Measurements from ENCODE around the gene NTN3. TPM values are rescaled to one million over a fixed set of nuclear protein-coding genes. Genes with fewer than 3 reads are reported as not detected.
A peak's percentile ranks its signal among the peaks of the same experiment; 100 is the strongest.

The NTN3 gene
- total RNA-seq, 1 donor from 2014 or later: not detected

DNA sequence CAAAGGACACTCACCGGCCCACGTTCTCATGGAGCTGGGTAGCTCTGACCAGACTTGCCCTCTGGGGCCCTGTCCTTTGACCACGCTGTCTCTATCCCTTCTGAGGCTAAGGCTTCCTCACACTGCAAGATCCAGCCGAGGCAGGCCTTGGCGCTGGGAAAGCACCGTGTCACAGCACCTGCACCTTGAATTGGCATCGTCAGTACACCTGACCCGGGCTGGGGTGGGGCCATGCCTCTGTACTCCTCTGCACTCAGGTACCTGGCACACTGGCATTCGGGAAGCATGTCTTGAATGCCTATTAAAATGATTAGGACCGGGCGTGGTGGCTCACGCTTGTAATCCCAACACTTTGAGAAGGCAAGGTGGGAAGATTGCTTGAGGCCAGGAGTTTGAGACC is 9.9 kb downstream of the NTN3 start:
- Histone ChIP-seq H3K4me3 (no peak overlapping the region), H3K27ac (peak overlapping the region; percentile 72), H3K9me3 (no peaks in the 10 kb centered on the region), H3K36me3 (no peaks in the 10 kb centered on the region), H3K4me1 (peaks cover 54% of the 10 kb centered on the region), H3K27me3 (no peaks in the 10 kb centered on the region)
- DNase-seq: peak; percentile 87
- intact Hi-C loops (cut with DNase I): no loop called here
- TF ChIP-seq, protein P1, sequence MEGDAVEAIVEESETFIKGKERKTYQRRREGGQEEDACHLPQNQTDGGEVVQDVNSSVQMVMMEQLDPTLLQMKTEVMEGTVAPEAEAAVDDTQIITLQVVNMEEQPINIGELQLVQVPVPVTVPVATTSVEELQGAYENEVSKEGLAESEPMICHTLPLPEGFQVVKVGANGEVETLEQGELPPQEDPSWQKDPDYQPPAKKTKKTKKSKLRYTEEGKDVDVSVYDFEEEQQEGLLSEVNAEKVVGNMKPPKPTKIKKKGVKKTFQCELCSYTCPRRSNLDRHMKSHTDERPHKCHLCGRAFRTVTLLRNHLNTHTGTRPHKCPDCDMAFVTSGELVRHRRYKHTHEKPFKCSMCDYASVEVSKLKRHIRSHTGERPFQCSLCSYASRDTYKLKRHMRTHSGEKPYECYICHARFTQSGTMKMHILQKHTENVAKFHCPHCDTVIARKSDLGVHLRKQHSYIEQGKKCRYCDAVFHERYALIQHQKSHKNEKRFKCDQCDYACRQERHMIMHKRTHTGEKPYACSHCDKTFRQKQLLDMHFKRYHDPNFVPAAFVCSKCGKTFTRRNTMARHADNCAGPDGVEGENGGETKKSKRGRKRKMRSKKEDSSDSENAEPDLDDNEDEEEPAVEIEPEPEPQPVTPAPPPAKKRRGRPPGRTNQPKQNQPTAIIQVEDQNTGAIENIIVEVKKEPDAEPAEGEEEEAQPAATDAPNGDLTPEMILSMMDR (IDR thresholded peaks at IDR 0.05): no peak
- ATAC-seq: peak; percentile 83

DNA sequence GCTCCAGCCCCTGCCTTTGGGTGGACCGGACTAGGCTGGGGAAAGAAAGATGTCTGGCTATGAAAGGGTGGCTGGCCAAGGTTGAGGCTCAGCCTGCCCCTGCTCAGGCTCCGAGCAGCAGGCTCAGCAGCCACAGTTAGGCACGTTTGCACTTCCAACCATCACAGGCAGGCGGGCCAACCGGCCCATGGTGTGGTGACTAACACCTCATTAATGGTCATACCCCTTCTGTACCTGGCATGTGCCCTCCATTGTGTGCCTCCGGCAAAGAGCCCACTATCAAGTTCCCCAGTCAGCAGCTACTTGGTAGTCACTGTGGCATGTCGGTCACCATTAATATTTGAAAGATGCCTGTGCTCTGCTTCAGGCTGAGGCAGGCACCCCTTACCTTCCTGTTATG is 10.6 kb downstream of the NTN3 start:
- no peak for DNase-seq
- TF ChIP-seq, protein P1 (IDR thresholded peaks at IDR 0.05): no peak
- H3K4me1 ChIP-seq: peaks cover 57% of the 10 kb centered on the region
- H3K27me3 ChIP-seq: no peaks in the 10 kb centered on the region
- H3K4me3 ChIP-seq: no peak overlapping the region
- H3K36me3 ChIP-seq: no peaks in the 10 kb centered on the region
- intact Hi-C loops (cut with DNase I): no loop called here
- no peak for ATAC-seq
- H3K27ac ChIP-seq: peak overlapping the region; percentile 36
- no peaks in the 10 kb centered on the region for H3K9me3 ChIP-seq

DNA sequence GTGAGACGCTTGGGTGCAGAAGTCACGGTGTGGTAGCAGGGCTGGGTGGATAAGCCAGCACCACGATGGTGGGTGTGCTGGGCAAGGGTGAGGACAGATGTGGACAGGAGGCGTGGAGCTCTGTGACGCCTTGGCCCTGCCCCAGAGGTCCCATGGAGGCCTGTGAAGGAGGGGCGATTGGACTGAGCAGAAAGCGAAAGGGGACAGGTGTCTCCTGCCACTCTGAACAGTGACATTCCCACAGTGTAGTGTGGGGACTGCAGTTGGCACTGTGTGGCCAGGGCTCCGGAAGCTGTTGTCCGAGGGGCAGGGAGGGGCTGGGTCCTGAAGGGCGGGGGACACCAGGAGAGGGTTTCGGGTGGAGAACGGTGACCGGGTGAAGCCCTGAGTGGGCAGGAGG is 11.2 kb downstream of the NTN3 start:
- TF ChIP-seq, protein P1 (IDR thresholded peaks at IDR 0.05): no peak
- intact Hi-C loops (cut with DNase I): no loop called here
- Histone ChIP-seq H3K4me1 (peaks cover 56% of the 10 kb centered on the region), H3K27me3 (no peaks in the 10 kb centered on the region), H3K27ac (no peak overlapping the region), H3K36me3 (no peaks in the 10 kb centered on the region), H3K4me3 (no peak overlapping the region), H3K9me3 (no peaks in the 10 kb centered on the region)
- no peak for DNase-seq
- ATAC-seq: no peak

DNA sequence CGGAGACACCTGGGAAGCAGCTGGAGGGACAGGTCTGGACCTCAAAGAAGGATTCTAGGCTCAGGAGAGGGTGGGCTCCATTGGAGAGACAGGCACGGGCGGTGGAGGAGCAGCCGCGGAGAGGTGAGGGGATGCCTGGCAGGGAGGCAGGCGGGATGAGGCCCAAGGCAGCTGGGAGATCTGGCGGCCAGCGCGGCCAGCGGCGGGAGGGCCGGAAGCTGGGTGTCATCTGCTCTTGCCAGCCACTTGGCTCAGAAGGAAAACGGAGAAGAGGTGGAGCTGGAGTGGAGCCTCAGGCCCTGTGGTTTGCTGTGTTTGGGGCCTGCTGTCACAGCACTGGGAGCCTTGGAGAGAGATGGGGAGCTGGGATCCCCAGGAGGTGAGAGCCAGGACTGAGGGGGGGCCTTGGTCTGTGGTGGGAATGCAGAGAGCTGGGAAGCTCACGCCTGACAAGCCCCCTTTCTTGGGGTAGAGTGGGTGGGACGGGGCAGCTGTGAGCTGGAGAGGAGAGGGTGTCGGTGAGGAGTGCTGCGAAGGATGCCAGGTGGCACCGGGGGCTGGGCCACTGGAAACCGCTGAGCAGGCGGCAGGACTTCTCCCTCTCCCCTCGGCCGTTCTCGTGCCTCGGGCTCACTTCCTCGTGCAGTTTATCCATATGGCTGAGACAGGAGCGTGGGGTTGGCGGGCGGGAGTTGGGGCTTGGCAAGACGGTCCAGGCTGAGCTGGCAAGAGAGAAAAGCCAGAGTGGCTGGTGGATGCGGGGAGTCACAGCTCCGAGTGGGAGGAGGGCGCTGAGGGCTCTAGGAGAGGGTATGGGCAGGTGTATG is 11.8 kb downstream of the NTN3 start:
- H3K27me3 ChIP-seq: no peaks in the 10 kb centered on the region
- TF ChIP-seq, protein P1 (IDR thresholded peaks at IDR 0.05): no peak
- DNase-seq (no peak), ATAC-seq (peak; percentile 5)
- no peaks in the 10 kb centered on the region for H3K36me3 ChIP-seq
- peaks cover 52% of the 10 kb centered on the region for H3K4me1 ChIP-seq
- intact Hi-C loops (cut with DNase I): no loop called here
- peak overlapping the region; percentile 58 for H3K27ac ChIP-seq
- H3K9me3 ChIP-seq: no peaks in the 10 kb centered on the region
- H3K4me3 ChIP-seq: peak overlapping the region; percentile 16

DNA sequence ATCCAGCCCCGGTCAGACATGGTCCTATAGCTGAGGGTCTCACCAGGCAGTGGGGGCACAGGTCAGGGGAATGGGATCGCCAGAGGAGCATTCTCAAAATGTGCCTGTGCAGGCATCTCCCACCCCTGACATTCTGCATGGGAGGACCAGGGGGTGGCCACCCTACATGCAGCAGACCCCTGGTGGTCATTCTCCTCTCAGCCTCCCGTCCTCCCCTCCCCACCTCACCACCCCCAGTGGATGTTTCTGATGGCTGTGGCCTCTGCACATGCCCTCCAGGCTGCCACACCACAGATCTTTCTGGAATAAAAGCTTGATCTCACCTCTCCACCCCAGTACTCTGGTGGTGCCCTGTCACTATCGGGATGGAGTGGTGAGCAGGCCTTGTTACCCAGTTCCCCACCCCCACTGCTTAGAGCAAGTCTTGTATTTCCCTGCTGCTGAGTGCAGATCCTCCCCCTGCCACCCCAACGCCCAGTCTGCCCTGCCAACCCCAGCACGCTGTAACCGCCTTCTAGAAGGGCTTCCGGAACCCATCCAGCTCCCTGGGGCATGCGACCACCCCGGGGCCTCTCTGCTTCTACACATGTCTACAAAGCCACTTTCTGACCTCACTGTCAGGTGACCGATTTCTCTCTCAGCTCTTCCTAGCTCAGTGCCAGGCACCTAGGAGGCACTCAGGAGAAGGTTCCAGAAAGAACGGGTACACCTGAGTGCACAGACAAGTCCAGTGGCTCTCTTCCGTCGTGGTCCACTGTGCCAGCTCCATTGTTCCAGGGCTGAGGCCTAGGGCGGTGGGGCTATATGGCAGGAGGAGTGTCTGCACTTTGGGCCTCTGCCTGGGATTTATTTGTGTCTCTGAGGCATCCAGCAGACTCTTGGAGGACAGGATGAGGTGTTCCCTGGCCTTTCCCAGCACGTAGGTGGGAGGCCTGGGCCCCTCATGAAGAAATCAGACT is 13.1 kb downstream of the NTN3 start:
- peaks cover 52% of the 10 kb centered on the region for H3K4me1 ChIP-seq
- H3K27ac ChIP-seq: no peak overlapping the region
- intact Hi-C loops (cut with DNase I): no loop called here

More for the DNA sequence above, 13.1 kb downstream of the NTN3 start:
- no peak for ATAC-seq
- Histone ChIP-seq H3K36me3 (no peaks in the 10 kb centered on the region), H3K9me3 (no peaks in the 10 kb centered on the region), H3K4me3 (no peak overlapping the region), H3K27me3 (no peaks in the 10 kb centered on the region)
- no peak for DNase-seq
- TF ChIP-seq, protein P1 (IDR thresholded peaks at IDR 0.05): no peak
